HEK293T (cell line): Measurements from ENCODE around the gene CCR5AS.

Source experiments
- ARNT ChIP-seq: fragments of 450-650 bp; IDR thresholded peaks from 2 replicates; pipeline ENCODE4 v1.6.1; 2017; ENCODE audit warnings: mild to moderate bottlenecking
- BHLHE40 ChIP-seq: fragments of 450-650 bp; IDR thresholded peaks from 2 replicates; pipeline ENCODE4 v1.6.1; 2016; ENCODE audit warnings: mild to moderate bottlenecking, moderate library complexity, borderline replicate concordance
- CTBP1 ChIP-seq: fragments of 450-650 bp; IDR thresholded peaks from 2 replicates; pipeline ENCODE4 v1.6.1; 2016; ENCODE audit warnings: borderline replicate concordance
- FOXA1 ChIP-seq: fragments of 450-650 bp; IDR thresholded peaks from 2 replicates; pipeline ENCODE4 v1.6.1; 2016; ENCODE audit warnings: mild to moderate bottlenecking
- FOXK2 ChIP-seq: fragments of 450-650 bp; IDR thresholded peaks from 2 replicates; pipeline ENCODE4 v1.6.1; 2016; ENCODE audit warnings: mild to moderate bottlenecking
- FOXM1 ChIP-seq: fragments of 450-650 bp; IDR thresholded peaks from 2 replicates; pipeline ENCODE4 v1.6.1; 2017; ENCODE audit warnings: mild to moderate bottlenecking, borderline replicate concordance
- L3MBTL2 ChIP-seq: fragments of 450-650 bp; conservative IDR thresholded peaks from 2 replicates; pipeline ENCODE4 v1.6.1; 2016; ENCODE audit warnings: mild to moderate bottlenecking
- LEF1 ChIP-seq: fragments of 450-650 bp; IDR thresholded peaks from 2 replicates; pipeline ENCODE4 v1.6.1; 2017; ENCODE audit warnings: mild to moderate bottlenecking, borderline replicate concordance
- NFRKB ChIP-seq: fragments of 450-650 bp; IDR thresholded peaks from 2 replicates; pipeline ENCODE4 v1.6.1; 2016; ENCODE audit warnings: mild to moderate bottlenecking, moderate library complexity
- PKNOX1 ChIP-seq: fragments of 450-650 bp; IDR thresholded peaks from 2 replicates; pipeline ENCODE4 v1.6.1; 2016
- SP1 ChIP-seq: fragments of 450-650 bp; IDR thresholded peaks from 2 replicates; pipeline ENCODE4 v1.6.1; 2017
- SUZ12 ChIP-seq: fragments of 450-650 bp; IDR thresholded peaks from 2 replicates; pipeline ENCODE4 v1.6.1; 2016; ENCODE audit warnings: mild to moderate bottlenecking
- TARDBP ChIP-seq: fragments of 450-650 bp; IDR thresholded peaks from 2 replicates; pipeline ENCODE4 v1.6.1; 2016
- ZNF384 ChIP-seq: fragments of 450-650 bp; IDR thresholded peaks from 2 replicates; pipeline ENCODE4 v1.6.1; 2016

- no peak for TF ChIP-seq FOXM1
- no peak for TF ChIP-seq PKNOX1
- TF ChIP-seq TARDBP = no peak
- no peak for TF ChIP-seq SP1
- no peak for TF ChIP-seq NFRKB
- no peak for TF ChIP-seq BHLHE40
- TF ChIP-seq L3MBTL2 = no peak
- no peak for TF ChIP-seq ARNT
- no peak for TF ChIP-seq FOXA1
- TF ChIP-seq SUZ12 = no peak
- TF ChIP-seq ZNF384 = no peak
- no peak for TF ChIP-seq LEF1
- no peak for TF ChIP-seq CTBP1
- TF ChIP-seq FOXK2 = no peak
Observed at GRCh38 chr3:46380471-46381221, 26.2 kb downstream of the CCR5AS start.
